ENCODE data around the gene GLRA1.
"Not testable (repeated sequence)": the region's sequence is repeated elsewhere in the genome, so short reads cannot be mapped to it uniquely, and the experiment has no call there.

GLRA1 gene

GRCh38 chr5:151912360-151912759 is 12.3 kb downstream of the GLRA1 start:
- DNase-seq: no peak

- DNase-seq: no peak
Measured at GRCh38 chr5:151911011-151911410, 13.6 kb downstream of the GLRA1 start.

- no peak for DNase-seq
Measured at GRCh38 chr5:151909628-151910027, 15.0 kb downstream of the GLRA1 start.

- no peak for DNase-seq
Measured at GRCh38 chr5:151906246-151906645, 18.4 kb downstream of the GLRA1 start.

GRCh38 chr5:151905557-151905961 is 19.1 kb downstream of the GLRA1 start:
- DNase-seq: no peak

GRCh38 chr5:151904909-151905308 is 19.7 kb downstream of the GLRA1 start:
- no peak for DNase-seq

GRCh38 chr5:151904127-151904526 is 20.5 kb downstream of the GLRA1 start:
- no peak for DNase-seq

GRCh38 chr5:151903243-151903653 is 21.4 kb downstream of the GLRA1 start:
- no peak for DNase-seq

GRCh38 chr5:151902215-151902614 is 22.4 kb downstream of the GLRA1 start:
- DNase-seq: no peak

GRCh38 chr5:151901611-151902010 is 23.0 kb downstream of the GLRA1 start:
- no peak for DNase-seq

GRCh38 chr5:151900891-151901290 is 23.8 kb downstream of the GLRA1 start:
- DNase-seq: no peak

- DNase-seq: no peak
Measured at GRCh38 chr5:151899399-151899798, 25.3 kb downstream of the GLRA1 start.

GRCh38 chr5:151897896-151898295 is 26.8 kb downstream of the GLRA1 start:
- no peak for DNase-seq

- DNase-seq: no peak
Measured at GRCh38 chr5:151897020-151897552, 27.6 kb downstream of the GLRA1 start.

GRCh38 chr5:151896031-151896691 is 28.5 kb downstream of the GLRA1 start:
- DNase-seq: no peak

GRCh38 chr5:151895660-151896030 is 29.0 kb downstream of the GLRA1 start:
- no peak for DNase-seq

GRCh38 chr5:151893485-151893884 is 31.2 kb downstream of the GLRA1 start:
- not testable (repeated sequence) for DNase-seq

GRCh38 chr5:151892393-151892792 is 32.3 kb downstream of the GLRA1 start:
- DNase-seq: peak; percentile 53

GRCh38 chr5:151890299-151890698 is 34.4 kb downstream of the GLRA1 start:
- no peak for DNase-seq

- DNase-seq: no peak
Measured at GRCh38 chr5:151889614-151890013, 35.0 kb downstream of the GLRA1 start.

- no peak for DNase-seq
Measured at GRCh38 chr5:151886546-151887275, 37.9 kb downstream of the GLRA1 start.

GRCh38 chr5:151885138-151885908 is 39.3 kb downstream of the GLRA1 start:
- no peak for DNase-seq

GRCh38 chr5:151881621-151882225 is 42.9 kb downstream of the GLRA1 start:
- DNase-seq: peak; percentile 14

Measured in NCI-H1092 (cell line).